ENCODE data around the gene CDH23. TPM values are rescaled to one million over a fixed set of nuclear protein-coding genes. Genes with fewer than 3 reads are reported as not detected.
A peak's percentile ranks its signal among the peaks of the same experiment; 100 is the strongest.

The CDH23 gene
- total RNA-seq, 1 experiment from 2014 or later, result 0.34 TPM

- no peak overlapping the region for H3K4me3 Mint-ChIP-seq (ENCODE audit: unreplicated experiment)
- no peaks in the 10 kb centered on the region for H3K36me3 Mint-ChIP-seq (ENCODE audit: insufficient read depth, unreplicated experiment)
- H3K4me1 Mint-ChIP-seq (ENCODE audit: low read depth, unreplicated experiment), result no peaks in the 10 kb centered on the region
- Histone ChIP-seq H3K36me3 (ENCODE audit: control insufficient read depth, insufficient read depth, low read length) (no peaks in the 10 kb centered on the region), H3K9me3 (no peaks in the 10 kb centered on the region), H3K27me3 (replicated peaks; ENCODE audit: control insufficient read depth, insufficient read depth, low read length) (no peaks in the 10 kb centered on the region), H3K4me1 (no peaks in the 10 kb centered on the region), H3K4me3 (ENCODE audit: low read depth, low read length) (no peak overlapping the region)
- no peak for TF ChIP-seq CTCF (IDR thresholded peaks at IDR 0.05; ENCODE audit: insufficient read depth in 1 of 2, low read depth in 1 of 2, low read length in 1 of 2, severe bottlenecking in 1 of 2, unreplicated experiment in 1 of 2)
- H3K27ac Mint-ChIP-seq (ENCODE audit: unreplicated experiment), result no peak overlapping the region
- intact Hi-C loops (cut with micrococcal nuclease; ENCODE audit: unreplicated experiment), result no loop called here
- ChIA-PET POLR2A (no interaction called here), CTCF (no interaction called here)
- BruUV-seq (replicated peaks), result no TSS peak
- no peak for DNase-seq
- peaks cover 24% of the 10 kb centered on the region for H3K27me3 Mint-ChIP-seq (ENCODE audit: insufficient read depth, unreplicated experiment)
- no peaks in the 10 kb centered on the region for H3K9me3 Mint-ChIP-seq (ENCODE audit: unreplicated experiment)
Measured at GRCh38 chr10:71427246-71427645, 30.5 kb downstream of the CDH23 start.

- TF ChIP-seq CTCF (IDR thresholded peaks at IDR 0.05; ENCODE audit: insufficient read depth in 1 of 2, low read depth in 1 of 2, low read length in 1 of 2, severe bottlenecking in 1 of 2, unreplicated experiment in 1 of 2), result no peak
- DNase-seq, result peak in 1 of 2 experiments; percentile 24
- no peaks in the 10 kb centered on the region for H3K9me3 ChIP-seq
- POLR2A ChIA-PET, result no interaction called here
- Mint-ChIP-seq H3K9me3 (ENCODE audit: unreplicated experiment) (no peaks in the 10 kb centered on the region), H3K4me3 (ENCODE audit: unreplicated experiment) (no peak overlapping the region), H3K36me3 (ENCODE audit: insufficient read depth, unreplicated experiment) (no peaks in the 10 kb centered on the region), H3K27ac (ENCODE audit: unreplicated experiment) (no peak overlapping the region), H3K4me1 (ENCODE audit: low read depth, unreplicated experiment) (no peaks in the 10 kb centered on the region), H3K27me3 (ENCODE audit: insufficient read depth, unreplicated experiment) (peaks cover 26% of the 10 kb centered on the region)
- BruUV-seq (replicated peaks), result no TSS peak
- no peak overlapping the region for H3K4me3 ChIP-seq (ENCODE audit: low read depth, low read length)
- no peaks in the 10 kb centered on the region for H3K27me3 ChIP-seq (replicated peaks; ENCODE audit: control insufficient read depth, insufficient read depth, low read length)
- H3K4me1 ChIP-seq, result no peaks in the 10 kb centered on the region
- intact Hi-C loops (cut with micrococcal nuclease; ENCODE audit: unreplicated experiment), result no loop called here
- CTCF ChIA-PET, result interaction anchor here (0.6 to 1.8 kb wide), 4 partner anchors 32 to 559 kb away, joined by 3 to 9 read pairs (median 3); partner anchors contain the start of gene SLC29A3
- no peaks in the 10 kb centered on the region for H3K36me3 ChIP-seq (ENCODE audit: control insufficient read depth, insufficient read depth, low read length)
Measured at GRCh38 chr10:71429304-71429703, 32.6 kb downstream of the CDH23 start.

GRCh38 chr10:71429929-71430328 is 33.2 kb downstream of the CDH23 start:
- no peaks in the 10 kb centered on the region for H3K4me1 ChIP-seq
- no peaks in the 10 kb centered on the region for H3K36me3 ChIP-seq (ENCODE audit: control insufficient read depth, insufficient read depth, low read length)
- intact Hi-C loops (cut with micrococcal nuclease; ENCODE audit: unreplicated experiment), result no loop called here
- H3K9me3 ChIP-seq, result no peaks in the 10 kb centered on the region
- H3K36me3 Mint-ChIP-seq (ENCODE audit: insufficient read depth, unreplicated experiment), result no peaks in the 10 kb centered on the region
- H3K27me3 ChIP-seq (replicated peaks; ENCODE audit: control insufficient read depth, insufficient read depth, low read length), result no peaks in the 10 kb centered on the region
- H3K4me3 Mint-ChIP-seq (ENCODE audit: unreplicated experiment), result no peak overlapping the region
- H3K9me3 Mint-ChIP-seq (ENCODE audit: unreplicated experiment), result no peaks in the 10 kb centered on the region
- peak; percentile 34 to 43 for TF ChIP-seq CTCF (IDR thresholded peaks at IDR 0.05; ENCODE audit: insufficient read depth in 1 of 2, low read depth in 1 of 2, low read length in 1 of 2, severe bottlenecking in 1 of 2, unreplicated experiment in 1 of 2)
- no peak overlapping the region for H3K4me3 ChIP-seq (ENCODE audit: low read depth, low read length)
- H3K27ac Mint-ChIP-seq (ENCODE audit: unreplicated experiment), result no peak overlapping the region
- no TSS peak for BruUV-seq (replicated peaks)
- peaks cover 25% of the 10 kb centered on the region for H3K27me3 Mint-ChIP-seq (ENCODE audit: insufficient read depth, unreplicated experiment)
- ChIA-PET POLR2A (no interaction called here), CTCF (interaction anchor here (0.6 to 1.8 kb wide), 6 partner anchors 10 to 560 kb away, joined by 3 to 9 read pairs (median 3); partner anchors contain the start of gene SLC29A3)
- no peaks in the 10 kb centered on the region for H3K4me1 Mint-ChIP-seq (ENCODE audit: low read depth, unreplicated experiment)
- DNase-seq, result peak in 1 of 2 experiments; percentile 22

Data from Caco-2 (cell line).